SK-N-SH treated with all-trans-retinoic acid at 6 μM for 48 hours (cell line): ENCODE measurements around the gene EIF2B5.

Experiments used
- ARNTL ChIP-seq: fragments of 450-650 bp; formaldehyde crosslinking; IDR thresholded peaks from 2 replicates; pipeline ENCODE4 v1.5.0; 2020; ENCODE audit warnings: low read depth, mild to moderate bottlenecking, moderate library complexity, borderline replicate concordance
- CSDC2 ChIP-seq: fragments of 250-450 bp; sonication (Bioruptor Pico); IDR thresholded peaks from 2 replicates; pipeline ENCODE4 v1.5.0; 2020; ENCODE audit warnings: mild to moderate bottlenecking, moderate library complexity
- ZC3H10 ChIP-seq: fragments of 250-450 bp; sonication (Bioruptor Pico); IDR thresholded peaks from 2 replicates; pipeline ENCODE4 v1.5.1; 2021; ENCODE audit warnings: mild to moderate bottlenecking, moderate library complexity
- TF ChIP-seq, protein P1 (sequence below): fragments of 250-450 bp; sonication (Bioruptor Pico); IDR thresholded peaks from 2 replicates; pipeline ENCODE4 v1.8.0; 2020; ENCODE audit warnings: mild to moderate bottlenecking, moderate library complexity, borderline replicate concordance
- TF ChIP-seq, protein P2 (sequence below): fragments of 250-450 bp; sonication (Bioruptor Pico); IDR thresholded peaks from 2 replicates; pipeline ENCODE4 v1.5.1; 2020; ENCODE audit warnings: low read depth, mild to moderate bottlenecking, moderate library complexity
- TF ChIP-seq, protein P3 (sequence below): fragments of 250-450 bp; sonication (Bioruptor Pico); IDR thresholded peaks from 2 replicates; pipeline ENCODE4 v1.5.1; 2021; ENCODE audit warnings: mild to moderate bottlenecking, moderate library complexity

DNA sequence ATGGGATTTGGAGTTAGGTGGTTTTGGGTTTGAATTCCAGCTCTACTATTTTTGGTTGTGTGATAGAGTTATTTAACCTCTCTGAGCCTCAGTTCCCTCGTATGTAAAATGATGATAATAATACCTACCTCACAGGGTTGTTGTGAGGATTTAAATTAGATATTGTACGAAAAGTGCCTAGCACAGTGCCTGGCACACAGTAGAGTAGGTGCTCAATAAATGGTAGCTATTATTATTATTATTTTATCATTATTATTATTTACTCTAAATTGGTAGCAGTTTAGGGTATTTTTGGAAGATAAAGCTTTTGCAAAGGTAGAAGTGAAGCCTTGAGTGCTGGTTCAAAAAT, 38.2 kb downstream of the EIF2B5 start:
- TF ChIP-seq, protein P1, sequence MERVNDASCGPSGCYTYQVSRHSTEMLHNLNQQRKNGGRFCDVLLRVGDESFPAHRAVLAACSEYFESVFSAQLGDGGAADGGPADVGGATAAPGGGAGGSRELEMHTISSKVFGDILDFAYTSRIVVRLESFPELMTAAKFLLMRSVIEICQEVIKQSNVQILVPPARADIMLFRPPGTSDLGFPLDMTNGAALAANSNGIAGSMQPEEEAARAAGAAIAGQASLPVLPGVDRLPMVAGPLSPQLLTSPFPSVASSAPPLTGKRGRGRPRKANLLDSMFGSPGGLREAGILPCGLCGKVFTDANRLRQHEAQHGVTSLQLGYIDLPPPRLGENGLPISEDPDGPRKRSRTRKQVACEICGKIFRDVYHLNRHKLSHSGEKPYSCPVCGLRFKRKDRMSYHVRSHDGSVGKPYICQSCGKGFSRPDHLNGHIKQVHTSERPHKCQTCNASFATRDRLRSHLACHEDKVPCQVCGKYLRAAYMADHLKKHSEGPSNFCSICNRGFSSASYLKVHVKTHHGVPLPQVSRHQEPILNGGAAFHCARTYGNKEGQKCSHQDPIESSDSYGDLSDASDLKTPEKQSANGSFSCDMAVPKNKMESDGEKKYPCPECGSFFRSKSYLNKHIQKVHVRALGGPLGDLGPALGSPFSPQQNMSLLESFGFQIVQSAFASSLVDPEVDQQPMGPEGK (CRISPR knock-in tag): no peak
- TF ChIP-seq, protein P2, sequence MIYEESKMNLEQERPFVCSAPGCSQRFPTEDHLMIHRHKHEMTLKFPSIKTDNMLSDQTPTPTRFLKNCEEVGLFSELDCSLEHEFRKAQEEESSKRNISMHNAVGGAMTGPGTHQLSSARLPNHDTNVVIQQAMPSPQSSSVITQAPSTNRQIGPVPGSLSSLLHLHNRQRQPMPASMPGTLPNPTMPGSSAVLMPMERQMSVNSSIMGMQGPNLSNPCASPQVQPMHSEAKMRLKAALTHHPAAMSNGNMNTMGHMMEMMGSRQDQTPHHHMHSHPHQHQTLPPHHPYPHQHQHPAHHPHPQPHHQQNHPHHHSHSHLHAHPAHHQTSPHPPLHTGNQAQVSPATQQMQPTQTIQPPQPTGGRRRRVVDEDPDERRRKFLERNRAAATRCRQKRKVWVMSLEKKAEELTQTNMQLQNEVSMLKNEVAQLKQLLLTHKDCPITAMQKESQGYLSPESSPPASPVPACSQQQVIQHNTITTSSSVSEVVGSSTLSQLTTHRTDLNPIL (CRISPR knock-in tag): no peak
- TF ChIP-seq, protein P3, sequence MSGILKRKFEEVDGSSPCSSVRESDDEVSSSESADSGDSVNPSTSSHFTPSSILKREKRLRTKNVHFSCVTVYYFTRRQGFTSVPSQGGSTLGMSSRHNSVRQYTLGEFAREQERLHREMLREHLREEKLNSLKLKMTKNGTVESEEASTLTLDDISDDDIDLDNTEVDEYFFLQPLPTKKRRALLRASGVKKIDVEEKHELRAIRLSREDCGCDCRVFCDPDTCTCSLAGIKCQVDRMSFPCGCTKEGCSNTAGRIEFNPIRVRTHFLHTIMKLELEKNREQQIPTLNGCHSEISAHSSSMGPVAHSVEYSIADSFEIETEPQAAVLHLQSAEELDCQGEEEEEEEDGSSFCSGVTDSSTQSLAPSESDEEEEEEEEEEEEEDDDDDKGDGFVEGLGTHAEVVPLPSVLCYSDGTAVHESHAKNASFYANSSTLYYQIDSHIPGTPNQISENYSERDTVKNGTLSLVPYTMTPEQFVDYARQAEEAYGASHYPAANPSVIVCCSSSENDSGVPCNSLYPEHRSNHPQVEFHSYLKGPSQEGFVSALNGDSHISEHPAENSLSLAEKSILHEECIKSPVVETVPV: no peak
- TF ChIP-seq ARNTL (CRISPR knock-in tag) (no peak), ZC3H10 (CRISPR knock-in tag) (no peak), CSDC2 (no peak)
